CD1c-positive myeloid dendritic cell (primary cell): ENCODE measurements around the gene LRCOL1.
A peak's percentile ranks its signal among the peaks of the same experiment; 100 is the strongest.

Experiments
- DNase-seq: peaks from one replicate; pipeline ENCODE4 v3.0.0-alpha.2; 2016; ENCODE audit errors: extremely low spot score

Gene LRCOL1

GRCh38 chr12:132563911-132564310, 46.5 kb downstream of the LRCOL1 start:
- no peak for DNase-seq

- DNase-seq, result no peak
These were observed 47.8 kb downstream of the LRCOL1 start for GRCh38 chr12:132562489-132563021.

- no peak for DNase-seq
These were observed 48.8 kb downstream of the LRCOL1 start for GRCh38 chr12:132561427-132562156.

- peak; percentile 58 for DNase-seq
These were observed 49.6 kb downstream of the LRCOL1 start for GRCh38 chr12:132560614-132561426.

GRCh38 chr12:132560364-132560613, 50.1 kb downstream of the LRCOL1 start:
- no peak for DNase-seq

GRCh38 chr12:132559652-132560363, 50.6 kb downstream of the LRCOL1 start:
- DNase-seq, result no peak

GRCh38 chr12:132558861-132559623, 51.3 kb downstream of the LRCOL1 start:
- no peak for DNase-seq

GRCh38 chr12:132558042-132558856, 52.1 kb downstream of the LRCOL1 start:
- DNase-seq, result no peak

GRCh38 chr12:132557291-132558015, 52.9 kb downstream of the LRCOL1 start:
- DNase-seq, result no peak

- DNase-seq, result no peak
These were observed 53.6 kb downstream of the LRCOL1 start for GRCh38 chr12:132556801-132557200.

GRCh38 chr12:132556216-132556615, 54.2 kb downstream of the LRCOL1 start:
- no peak for DNase-seq

GRCh38 chr12:132555686-132556085, 54.7 kb downstream of the LRCOL1 start:
- no peak for DNase-seq

GRCh38 chr12:132554845-132555630, 55.3 kb downstream of the LRCOL1 start:
- no peak for DNase-seq
